Uterus (tissue), 4 donors: Measurements from ENCODE around the gene ERVFRD-1. TPM values are rescaled to one million over a fixed set of nuclear protein-coding genes. Genes with fewer than 3 reads are reported as not detected.

Experiments
- DNase-seq, 2 donors: peaks; one replicate each; pipeline ENCODE4 v3.0.0-alpha.2; 2019 to 2020
- H3K27ac ChIP-seq, 2 donors: fragments of 200-600 bp; sonication (generic); 1 replicate in 1 of 2; 2 replicates in 1 of 2; pipeline ENCODE4 v1.5.1; 2016 to 2018
- H3K27me3 ChIP-seq, 2 donors: fragments of 200-600 bp; sonication (generic); one replicate each; pipeline ENCODE4 v1.5.1; 2018 to 2019; ENCODE audit warnings: control low read depth in 1 of 2
- H3K36me3 ChIP-seq, 2 donors: fragments of 200-600 bp; sonication (generic); one replicate each; pipeline ENCODE4 v1.5.1; 2019; ENCODE audit warnings: control low read depth in 1 of 2
- H3K4me1 ChIP-seq, 2 donors: fragments of 200-600 bp; sonication (generic); one replicate each; pipeline ENCODE4 v1.5.1; 2018 to 2019; ENCODE audit warnings: control low read depth in 1 of 2
- H3K4me3 ChIP-seq, 2 donors: fragments of 200-600 bp; sonication (generic); 1 replicate in 1 of 2; 2 replicates in 1 of 2; pipeline ENCODE4 v1.5.1; 2018 to 2019; ENCODE audit warnings: mild to moderate bottlenecking in 1 of 2
- H3K9me3 ChIP-seq, 2 donors: fragments of 200-600 bp; sonication (generic); one replicate each; pipeline ENCODE4 v1.5.1; 2019; ENCODE audit warnings: control low read depth in 1 of 2
- CTCF ChIP-seq, 4 experiments: fragments of 200-600 bp in 2 of 4; fragments of 450-650 bp in 2 of 4; sonication (generic) in 2 of 4; IDR thresholded peaks; one replicate each; pipeline ENCODE4 v1.5.1; 2016 to 2019; ENCODE audit warnings: antibody characterized with exemption in 4 of 4, mild to moderate bottlenecking in 2 of 4, moderate library complexity in 1 of 4
- POLR2A ChIP-seq, 2 donors: fragments of 450-650 bp; IDR thresholded peaks; one replicate each; pipeline ENCODE4 v1.6.1; 2016; ENCODE audit warnings: antibody characterized with exemption in 2 of 2, mild to moderate bottlenecking in 1 of 2, moderate library complexity in 1 of 2
- intact Hi-C: fragments of 100-400 bp; cut with DNase I; formaldehyde crosslinking; loops from one replicate; pipeline ENCODE4 v1.15.1; 2023; ENCODE audit warnings: low total_unique reads
- total RNA-seq, 4 donors: library from RNA; depleted of rRNA in 3 of 4; stranded (reverse); fragments of >200 nt in 3 of 4; gene quantifications; one replicate each; pipeline versions ENCODE4 v1.1.0 to v1.2.4, GENCODE V29; 2014 to 2023
- donor health status: DM: yes; HTN: yes; CAD: no.

ERVFRD-1 gene
- total RNA-seq, 4 donors from 2014 or later, result 0.14 to 0.21 TPM; not detected in 2

- DNase-seq, result no peak
- intact Hi-C loops, result no loop called here
- no peaks in the 10 kb centered on the region for H3K4me1 ChIP-seq
- TF ChIP-seq CTCF (IDR thresholded peaks at IDR 0.05) (no peak), POLR2A (IDR thresholded peaks at IDR 0.05) (no peak)
- no peaks in the 10 kb centered on the region for H3K9me3 ChIP-seq
- no peaks in the 10 kb centered on the region for H3K36me3 ChIP-seq
- H3K4me3 ChIP-seq, result no peak overlapping the region
- H3K27me3 ChIP-seq, result no peaks in the 10 kb centered on the region
- H3K27ac ChIP-seq, result no peak overlapping the region
These were observed 41.8 kb downstream of the ERVFRD-1 start for GRCh38 chr6:11069760-11070159.

GRCh38 chr6:11067348-11067747 is 44.2 kb downstream of the ERVFRD-1 start:
- intact Hi-C loops, result no loop called here
- no peaks in the 10 kb centered on the region for H3K27me3 ChIP-seq
- H3K4me3 ChIP-seq, result no peak overlapping the region
- no peaks in the 10 kb centered on the region for H3K4me1 ChIP-seq
- H3K36me3 ChIP-seq, result no peaks in the 10 kb centered on the region
- DNase-seq, result no peak
- no peaks in the 10 kb centered on the region for H3K9me3 ChIP-seq
- TF ChIP-seq CTCF (IDR thresholded peaks at IDR 0.05), result no peak
- TF ChIP-seq POLR2A (IDR thresholded peaks at IDR 0.05), result no peak
- no peak overlapping the region for H3K27ac ChIP-seq

GRCh38 chr6:11066505-11067347 is 44.8 kb downstream of the ERVFRD-1 start:
- H3K36me3 ChIP-seq, result no peaks in the 10 kb centered on the region
- TF ChIP-seq POLR2A (IDR thresholded peaks at IDR 0.05) (no peak), CTCF (IDR thresholded peaks at IDR 0.05) (no peak)
- intact Hi-C loops, result no loop called here
- no peak overlapping the region for H3K27ac ChIP-seq
- H3K4me3 ChIP-seq, result no peak overlapping the region
- no peaks in the 10 kb centered on the region for H3K4me1 ChIP-seq
- no peak for DNase-seq
- H3K9me3 ChIP-seq, result no peaks in the 10 kb centered on the region
- no peaks in the 10 kb centered on the region for H3K27me3 ChIP-seq

DNA sequence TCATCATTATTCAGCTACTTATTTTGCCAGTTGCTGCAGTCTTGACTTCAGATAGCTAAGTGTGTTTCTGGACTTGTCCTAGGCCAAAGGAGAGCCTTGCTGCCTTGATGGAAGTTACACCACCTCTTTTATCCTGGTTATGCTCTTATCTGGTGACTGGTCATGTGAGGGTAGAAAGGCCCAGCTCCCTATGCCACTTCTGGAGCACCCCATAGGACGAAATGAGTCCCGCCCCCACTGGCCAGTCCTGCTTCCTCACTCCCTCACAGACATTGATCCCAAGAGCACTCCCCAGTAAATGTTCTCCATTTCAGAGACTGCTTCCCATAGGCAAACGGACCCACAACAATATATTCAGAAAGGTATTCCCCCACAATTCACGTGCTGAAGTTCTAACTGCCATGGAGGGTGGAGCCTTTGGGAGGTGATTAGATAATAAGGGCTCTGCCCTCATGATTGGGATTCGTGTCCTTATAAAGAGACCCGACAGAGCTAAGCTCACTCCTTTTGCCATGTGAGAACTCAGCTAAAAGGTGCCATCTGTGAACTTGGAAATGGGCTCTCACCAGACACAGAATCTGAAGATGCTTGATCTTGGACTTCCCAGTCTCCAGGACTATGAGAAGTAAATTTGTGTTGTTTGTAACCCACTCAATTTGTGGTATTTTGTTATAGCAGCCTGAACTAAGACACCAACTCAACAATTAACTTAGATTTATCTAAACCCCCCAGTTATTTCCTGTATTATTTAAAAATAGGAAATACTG is 45.9 kb downstream of the ERVFRD-1 start:
- intact Hi-C loops, result no loop called here
- no peaks in the 10 kb centered on the region for H3K27me3 ChIP-seq
- DNase-seq, result no peak
- H3K4me1 ChIP-seq, result no peaks in the 10 kb centered on the region
- TF ChIP-seq CTCF (IDR thresholded peaks at IDR 0.05), result no peak
- TF ChIP-seq POLR2A (IDR thresholded peaks at IDR 0.05), result no peak
- no peak overlapping the region for H3K27ac ChIP-seq
- no peaks in the 10 kb centered on the region for H3K36me3 ChIP-seq
- no peak overlapping the region for H3K4me3 ChIP-seq
- no peaks in the 10 kb centered on the region for H3K9me3 ChIP-seq

DNA sequence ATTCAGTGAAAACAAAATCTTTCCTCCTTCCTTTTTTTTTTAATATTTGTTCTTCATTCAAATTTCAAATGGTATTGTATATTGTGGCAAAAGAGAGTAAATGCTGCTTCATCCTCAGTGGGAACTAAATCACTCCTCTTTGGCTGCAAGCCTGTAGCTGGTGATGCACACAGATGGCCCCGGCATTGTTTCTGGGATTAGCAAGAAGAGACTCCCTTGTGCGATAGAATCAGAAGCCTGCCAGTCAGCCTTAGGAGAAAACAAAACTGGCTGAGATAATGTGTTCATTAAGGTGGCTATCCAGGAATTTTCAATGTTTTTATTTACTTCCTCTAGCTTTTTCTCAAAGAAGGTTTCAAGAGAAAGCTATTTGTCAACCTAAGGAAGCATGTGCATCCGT is 46.7 kb downstream of the ERVFRD-1 start:
- intact Hi-C loops, result no loop called here
- no peak for TF ChIP-seq CTCF (IDR thresholded peaks at IDR 0.05)
- TF ChIP-seq POLR2A (IDR thresholded peaks at IDR 0.05), result no peak
- Histone ChIP-seq H3K27ac (no peak overlapping the region), H3K36me3 (no peaks in the 10 kb centered on the region), H3K27me3 (no peaks in the 10 kb centered on the region), H3K4me3 (no peak overlapping the region), H3K4me1 (no peaks in the 10 kb centered on the region), H3K9me3 (no peaks in the 10 kb centered on the region)
- DNase-seq, result no peak
